Measurements from ENCODE around the gene GABBR1.
A peak's percentile ranks its signal among the peaks of the same experiment; 100 is the strongest.

Gene GABBR1

GRCh38 chr6:29591677-29592076, 41.3 kb downstream of the GABBR1 start:
- Mint-ChIP-seq H3K27me3 (peaks cover 7 to 29% of the 10 kb centered on the region in 2 donors), H3K9me3 (no peaks in the 10 kb centered on the region), H3K36me3 (no peaks in the 10 kb centered on the region), H3K27ac (no peak overlapping the region), H3K4me1 (peaks cover 0 to 5% of the 10 kb centered on the region in 2 donors), H3K4me3 (no peak overlapping the region)
- no peak for DNase-seq
- no peak for ATAC-seq (replicated peaks)

GRCh38 chr6:29590218-29590808, 42.7 kb downstream of the GABBR1 start:
- peaks cover 0 to 5% of the 10 kb centered on the region in 2 donors for H3K4me1 Mint-ChIP-seq
- peaks cover 12 to 36% of the 10 kb centered on the region in 2 donors for H3K27me3 Mint-ChIP-seq
- no peaks in the 10 kb centered on the region for H3K9me3 Mint-ChIP-seq
- no peak for ATAC-seq (replicated peaks)
- H3K27ac Mint-ChIP-seq = no peak overlapping the region
- H3K4me3 Mint-ChIP-seq = no peak overlapping the region
- no peak for DNase-seq
- H3K36me3 Mint-ChIP-seq = no peaks in the 10 kb centered on the region

- no peak overlapping the region for H3K4me3 Mint-ChIP-seq
- peaks cover 12 to 44% of the 10 kb centered on the region in 2 donors for H3K27me3 Mint-ChIP-seq
- H3K9me3 Mint-ChIP-seq = no peaks in the 10 kb centered on the region
- peaks cover 0 to 5% of the 10 kb centered on the region in 2 donors for H3K4me1 Mint-ChIP-seq
- peak; percentile 59 to 72 for ATAC-seq (replicated peaks)
- H3K36me3 Mint-ChIP-seq = no peaks in the 10 kb centered on the region
- no peak overlapping the region for H3K27ac Mint-ChIP-seq
- peak; percentile 28 for DNase-seq
These were observed 43.4 kb downstream of the GABBR1 start for GRCh38 chr6:29589423-29590048.

- H3K27ac Mint-ChIP-seq = no peak within 1 kb of the TSS
- ATAC-seq (replicated peaks) = no peak
- no peaks in the 10 kb centered on the region for H3K36me3 Mint-ChIP-seq
- H3K9me3 Mint-ChIP-seq = no peaks in the 10 kb centered on the region
- H3K27me3 Mint-ChIP-seq = peaks cover 21 to 82% of the 10 kb centered on the region in 2 donors
- DNase-seq = no peak
- peaks cover 0 to 5% of the 10 kb centered on the region in 2 donors for H3K4me1 Mint-ChIP-seq
- H3K4me3 Mint-ChIP-seq = no peak within 1 kb of the TSS
These were observed 48.2 kb downstream of the GABBR1 start, which contains the start of gene OR2H2 for GRCh38 chr6:29584821-29585220. OR2H2 (plus strand) TSS chr6:29585121; CDS start chr6:29587945, 2,824 bp downstream.

- Mint-ChIP-seq H3K4me1 (no peaks in the 10 kb centered on the region), H3K4me3 (no peak overlapping the region), H3K27me3 (peaks cover 30 to 67% of the 10 kb centered on the region in 2 donors), H3K9me3 (no peaks in the 10 kb centered on the region), H3K27ac (no peak overlapping the region), H3K36me3 (no peaks in the 10 kb centered on the region)
- ATAC-seq (replicated peaks) (no peak), DNase-seq (no peak)
These were observed 55.4 kb downstream of the GABBR1 start for GRCh38 chr6:29577544-29577943.

GRCh38 chr6:29576056-29576455, 56.9 kb downstream of the GABBR1 start:
- no peak for ATAC-seq (replicated peaks)
- DNase-seq = no peak
- Mint-ChIP-seq H3K4me3 (no peak overlapping the region), H3K27me3 (peaks cover 34 to 63% of the 10 kb centered on the region in 2 donors), H3K27ac (no peak overlapping the region), H3K4me1 (no peaks in the 10 kb centered on the region), H3K36me3 (no peaks in the 10 kb centered on the region), H3K9me3 (no peaks in the 10 kb centered on the region)

GRCh38 chr6:29567991-29568390, 65.0 kb downstream of the GABBR1 start:
- Mint-ChIP-seq H3K27me3 (peaks cover 4 to 11% of the 10 kb centered on the region in 2 donors), H3K4me1 (peaks cover 7 to 8% of the 10 kb centered on the region in 2 donors), H3K4me3 (no peak overlapping the region), H3K36me3 (no peaks in the 10 kb centered on the region), H3K9me3 (peaks cover 0 to 4% of the 10 kb centered on the region in 2 donors), H3K27ac (no peak overlapping the region)
- no peak for ATAC-seq (replicated peaks)
- DNase-seq = no peak

- peaks cover 6 to 14% of the 10 kb centered on the region in 2 donors for H3K27me3 Mint-ChIP-seq
These were observed 65.4 kb downstream of the GABBR1 start for GRCh38 chr6:29567541-29567940.

GRCh38 chr6:29566856-29567255, 66.1 kb downstream of the GABBR1 start:
- H3K4me1 Mint-ChIP-seq = peaks cover 8 to 10% of the 10 kb centered on the region in 2 donors
- ATAC-seq (replicated peaks) (no peak), DNase-seq (no peak)
- H3K9me3 Mint-ChIP-seq = peaks cover 0 to 4% of the 10 kb centered on the region in 2 donors
- H3K27ac Mint-ChIP-seq = no peak overlapping the region
- no peaks in the 10 kb centered on the region for H3K36me3 Mint-ChIP-seq
- H3K4me3 Mint-ChIP-seq = no peak overlapping the region
- H3K27me3 Mint-ChIP-seq = peaks cover 6 to 14% of the 10 kb centered on the region in 2 donors

More at GRCh38 chr6:29567541-29567940, 65.4 kb downstream of the GABBR1 start:
- DNase-seq (no peak), ATAC-seq (replicated peaks) (no peak)
- no peak overlapping the region for H3K27ac Mint-ChIP-seq
- peaks cover 8 to 10% of the 10 kb centered on the region in 2 donors for H3K4me1 Mint-ChIP-seq
- no peaks in the 10 kb centered on the region for H3K36me3 Mint-ChIP-seq
- peaks cover 0 to 4% of the 10 kb centered on the region in 2 donors for H3K9me3 Mint-ChIP-seq
- H3K4me3 Mint-ChIP-seq = no peak overlapping the region

- Mint-ChIP-seq H3K27ac (no peak overlapping the region), H3K4me3 (no peak overlapping the region), H3K4me1 (peaks cover 11 to 16% of the 10 kb centered on the region in 2 donors), H3K36me3 (no peaks in the 10 kb centered on the region), H3K27me3 (peaks cover 18 to 24% of the 10 kb centered on the region in 2 donors), H3K9me3 (peaks cover 0 to 4% of the 10 kb centered on the region in 2 donors)
- ATAC-seq (replicated peaks) (peak in 1 of 2 donors; percentile 69), DNase-seq (no peak)
These were observed 68.1 kb downstream of the GABBR1 start for GRCh38 chr6:29564875-29565274.

- Mint-ChIP-seq H3K36me3 (no peaks in the 10 kb centered on the region), H3K4me3 (no peak overlapping the region), H3K9me3 (peaks cover 0 to 4% of the 10 kb centered on the region in 2 donors), H3K4me1 (peaks cover 11 to 16% of the 10 kb centered on the region in 2 donors), H3K27me3 (peaks cover 26 to 34% of the 10 kb centered on the region in 2 donors), H3K27ac (peak overlapping the region; percentile 61)
- DNase-seq (no peak), ATAC-seq (replicated peaks) (peak in 1 of 2 donors; percentile 20)
These were observed 69.5 kb downstream of the GABBR1 start for GRCh38 chr6:29563435-29563965.

GRCh38 chr6:29561606-29562181, 71.3 kb downstream of the GABBR1 start:
- H3K36me3 Mint-ChIP-seq = no peaks in the 10 kb centered on the region
- H3K27ac Mint-ChIP-seq = no peak overlapping the region
- H3K4me3 Mint-ChIP-seq = no peak overlapping the region
- DNase-seq (no peak), ATAC-seq (replicated peaks) (no peak)
- no peaks in the 10 kb centered on the region for H3K9me3 Mint-ChIP-seq
- H3K27me3 Mint-ChIP-seq = peaks cover 32 to 46% of the 10 kb centered on the region in 2 donors
- H3K4me1 Mint-ChIP-seq = peaks cover 9 to 16% of the 10 kb centered on the region in 2 donors

- H3K4me1 Mint-ChIP-seq = peaks cover 9 to 16% of the 10 kb centered on the region in 2 donors
- no peak for DNase-seq
- H3K4me3 Mint-ChIP-seq = no peak overlapping the region
These were observed 71.9 kb downstream of the GABBR1 start for GRCh38 chr6:29561091-29561490.

GRCh38 chr6:29559524-29560287, 73.3 kb downstream of the GABBR1 start, which contains the start of gene UBD:
UBD (minus strand) TSS chr6:29559732; CDS start chr6:29559701, 31 bp downstream.
- H3K4me1 Mint-ChIP-seq = peaks cover 9 to 16% of the 10 kb centered on the region in 2 donors
- H3K27me3 Mint-ChIP-seq = peaks cover 49 to 64% of the 10 kb centered on the region in 2 donors
- no peak within 1 kb of the TSS for H3K27ac Mint-ChIP-seq
- no peak for ATAC-seq (replicated peaks)
- H3K4me3 Mint-ChIP-seq = no peak within 1 kb of the TSS
- no peak for DNase-seq
- H3K9me3 Mint-ChIP-seq = no peaks in the 10 kb centered on the region
- H3K36me3 Mint-ChIP-seq = no peaks in the 10 kb centered on the region

More at GRCh38 chr6:29561091-29561490, 71.9 kb downstream of the GABBR1 start:
- Mint-ChIP-seq H3K36me3 (no peaks in the 10 kb centered on the region), H3K27ac (no peak overlapping the region), H3K27me3 (peaks cover 38 to 52% of the 10 kb centered on the region in 2 donors), H3K9me3 (no peaks in the 10 kb centered on the region)
- no peak for ATAC-seq (replicated peaks)

All from stimulated activated naive B cell treated with anti-CD40 and anti-IgM and Interleukin-4, amounts not matched to agents 10 μg/mL and 1 μg/mL and 100 μg/mL, for 72 hours (primary cell).